ENCODE measurements around the gene SSBP4.

GRCh38 chr19:18415178-18415867, 3.9 kb upstream of the SSBP4 start:
- TF ChIP-seq REST (IDR thresholded peaks at IDR 0.05; ENCODE audit: unreplicated experiment) = no peak
- TF ChIP-seq CTCF (conservative IDR thresholded peaks at IDR 0.05; ENCODE audit: low read depth in 2 of 2) = no peak
- TF ChIP-seq EZH2 (IDR thresholded peaks at IDR 0.05; ENCODE audit: low read depth, unreplicated experiment) = no peak
- no peak for TF ChIP-seq POLR2AphosphoS5 (IDR thresholded peaks at IDR 0.05; ENCODE audit: low read depth)
- no peak for TF ChIP-seq STAT1 (IDR thresholded peaks at IDR 0.05; ENCODE audit: unreplicated experiment)
- TF ChIP-seq CREB1 (CRISPR knock-in tag; IDR thresholded peaks at IDR 0.05; ENCODE audit: low read depth) = no peak
